22Rv1 (cell line): ENCODE data around the gene ILDR2.

ENCODE experiments used
- H3K27ac ChIP-seq: fragments of 450-650 bp; 2 replicates; pipeline ENCODE4 v1.5.1; 2017
- ZFX ChIP-seq: fragments of 450-650 bp; IDR thresholded peaks from 2 replicates; pipeline ENCODE4 v1.6.1; 2017; ENCODE audit warnings: antibody characterized with exemption, borderline replicate concordance
- TF ChIP-seq, protein P1 (sequence below): fragments of 450-650 bp; IDR thresholded peaks from 2 replicates; pipeline ENCODE4 v1.5.1; 2017; ENCODE audit warnings: mild to moderate bottlenecking

The ILDR2 gene

GRCh38 chr1:166903232-166903631 is 72.1 kb downstream of the ILDR2 start:
- no peak overlapping the region for H3K27ac ChIP-seq
- TF ChIP-seq, protein P1, sequence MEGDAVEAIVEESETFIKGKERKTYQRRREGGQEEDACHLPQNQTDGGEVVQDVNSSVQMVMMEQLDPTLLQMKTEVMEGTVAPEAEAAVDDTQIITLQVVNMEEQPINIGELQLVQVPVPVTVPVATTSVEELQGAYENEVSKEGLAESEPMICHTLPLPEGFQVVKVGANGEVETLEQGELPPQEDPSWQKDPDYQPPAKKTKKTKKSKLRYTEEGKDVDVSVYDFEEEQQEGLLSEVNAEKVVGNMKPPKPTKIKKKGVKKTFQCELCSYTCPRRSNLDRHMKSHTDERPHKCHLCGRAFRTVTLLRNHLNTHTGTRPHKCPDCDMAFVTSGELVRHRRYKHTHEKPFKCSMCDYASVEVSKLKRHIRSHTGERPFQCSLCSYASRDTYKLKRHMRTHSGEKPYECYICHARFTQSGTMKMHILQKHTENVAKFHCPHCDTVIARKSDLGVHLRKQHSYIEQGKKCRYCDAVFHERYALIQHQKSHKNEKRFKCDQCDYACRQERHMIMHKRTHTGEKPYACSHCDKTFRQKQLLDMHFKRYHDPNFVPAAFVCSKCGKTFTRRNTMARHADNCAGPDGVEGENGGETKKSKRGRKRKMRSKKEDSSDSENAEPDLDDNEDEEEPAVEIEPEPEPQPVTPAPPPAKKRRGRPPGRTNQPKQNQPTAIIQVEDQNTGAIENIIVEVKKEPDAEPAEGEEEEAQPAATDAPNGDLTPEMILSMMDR: no peak
- no peak for TF ChIP-seq ZFX

GRCh38 chr1:166902279-166902678 is 73.1 kb downstream of the ILDR2 start:
- no peak overlapping the region for H3K27ac ChIP-seq
- TF ChIP-seq, protein P1: no peak
- no peak for TF ChIP-seq ZFX

DNA sequence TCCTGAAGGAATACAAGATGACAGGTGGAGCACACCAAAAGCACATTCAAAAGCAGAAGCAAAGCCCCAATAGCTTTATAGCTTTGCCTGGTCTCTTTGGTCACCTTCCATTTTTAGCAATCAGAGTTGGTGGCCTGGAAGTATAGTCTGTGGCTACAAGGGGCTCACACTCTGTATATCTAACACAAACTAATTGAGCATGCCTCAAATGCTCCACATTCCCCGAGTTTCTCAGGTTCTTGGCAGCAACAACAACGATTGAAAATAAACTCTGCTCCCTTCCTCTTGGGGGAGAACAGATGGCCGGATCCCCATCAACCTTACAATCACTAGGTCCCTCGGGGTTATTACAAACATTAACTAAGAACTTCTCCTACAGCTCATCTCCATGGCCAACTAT is 74.4 kb downstream of the ILDR2 start:
- no peak overlapping the region for H3K27ac ChIP-seq
- no peak for TF ChIP-seq ZFX
- TF ChIP-seq, protein P1: no peak

DNA sequence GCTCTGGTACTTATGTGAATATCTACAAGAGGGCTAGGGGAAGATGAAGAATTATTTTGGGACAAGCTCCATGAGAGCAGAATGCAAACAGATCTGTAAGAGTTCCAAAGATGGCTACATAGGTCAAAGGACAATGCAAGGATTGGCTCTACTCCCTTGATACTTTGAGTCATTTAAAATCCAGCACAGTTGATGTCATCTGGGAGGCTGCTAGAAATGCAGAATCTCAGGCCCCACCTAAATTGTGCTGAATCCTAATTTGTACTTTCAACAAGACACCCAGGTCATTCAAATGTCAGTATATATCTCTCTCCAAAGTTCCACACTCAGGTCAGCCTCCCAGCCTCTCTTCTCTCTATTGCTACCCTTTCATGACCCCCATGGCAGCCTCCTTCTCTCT is 75.6 kb downstream of the ILDR2 start:
- H3K27ac ChIP-seq: no peak overlapping the region
- no peak for TF ChIP-seq ZFX
- TF ChIP-seq, protein P1: no peak

DNA sequence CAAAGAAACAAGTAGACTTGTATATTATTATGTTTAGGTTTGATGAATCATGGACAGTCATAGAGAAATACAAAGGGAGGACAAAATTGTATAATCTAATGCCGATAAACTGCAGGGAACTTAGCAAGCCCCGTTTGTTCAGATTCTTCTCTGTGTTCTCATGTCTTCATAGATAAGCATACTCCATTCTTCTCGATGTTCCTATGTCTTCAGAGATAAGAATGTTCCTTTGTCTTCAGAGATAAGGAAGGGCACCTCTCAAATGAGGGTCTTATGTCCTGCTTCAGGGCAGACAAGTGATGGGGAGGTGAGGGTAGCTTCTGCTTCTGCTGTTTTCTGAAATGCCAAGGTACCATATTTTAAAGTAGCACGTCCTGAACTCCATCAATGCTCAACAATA is 79.6 kb downstream of the ILDR2 start:
- TF ChIP-seq, protein P1: no peak
- TF ChIP-seq ZFX: no peak
- no peak overlapping the region for H3K27ac ChIP-seq

GRCh38 chr1:166889776-166890175 is 85.6 kb downstream of the ILDR2 start:
- no peak overlapping the region for H3K27ac ChIP-seq
- no peak for TF ChIP-seq ZFX
- TF ChIP-seq, protein P1: no peak

DNA sequence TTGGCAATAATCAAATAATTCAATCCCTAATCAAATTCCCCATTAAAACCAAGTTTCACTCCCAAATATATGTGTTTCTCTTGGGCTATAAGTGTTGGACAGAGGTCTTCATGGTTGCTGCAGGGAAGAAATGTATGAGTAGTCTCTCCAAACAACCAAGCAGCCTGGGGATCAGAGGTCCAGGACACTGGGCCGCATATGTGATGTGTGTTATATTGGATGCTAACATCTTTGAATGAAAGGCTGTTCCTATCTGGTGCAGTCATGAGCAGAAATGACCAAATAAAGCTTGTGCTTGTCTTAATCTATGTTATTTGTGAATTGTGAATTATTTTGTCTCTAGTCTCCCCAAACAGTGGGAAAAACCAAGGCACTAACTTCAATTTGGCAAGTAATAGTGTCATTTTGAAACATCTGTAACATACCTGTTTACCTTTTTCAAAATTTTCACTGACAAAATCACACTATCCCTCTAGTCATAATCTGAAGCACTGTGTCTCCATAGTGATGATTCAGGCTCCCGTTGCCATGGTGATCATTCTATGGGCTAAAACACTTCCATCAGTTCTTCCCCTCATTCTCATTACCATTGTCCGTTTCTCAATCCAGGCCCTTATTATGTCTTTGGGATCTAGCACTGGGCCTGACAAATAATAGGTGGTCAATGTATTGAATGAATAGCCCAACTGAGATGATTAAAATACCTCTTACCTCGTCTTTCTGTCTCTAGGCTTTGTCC is 86.8 kb downstream of the ILDR2 start:
- no peak for TF ChIP-seq ZFX
- no peak overlapping the region for H3K27ac ChIP-seq

DNA sequence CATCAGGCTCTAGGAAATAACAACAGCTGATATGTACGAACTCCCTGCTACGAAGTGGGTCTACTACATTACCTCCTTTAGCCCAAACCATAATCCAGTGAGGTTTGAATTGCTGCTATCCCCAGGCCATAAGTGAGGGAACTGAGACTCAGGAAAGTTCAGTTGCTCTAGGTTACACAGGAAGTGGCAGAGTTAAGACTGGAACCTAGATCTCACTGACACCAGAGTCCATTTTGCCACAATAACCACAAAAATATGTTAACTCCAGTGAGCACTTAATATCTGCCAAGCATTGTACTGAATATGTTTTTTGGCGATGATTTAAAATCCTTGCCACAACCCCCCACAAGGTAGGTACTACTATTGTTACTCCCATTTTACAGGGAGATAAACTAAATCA is 90.4 kb downstream of the ILDR2 start:
- TF ChIP-seq, protein P1: no peak
- TF ChIP-seq ZFX: no peak
- H3K27ac ChIP-seq: no peak overlapping the region
